GM12878 (cell line): ENCODE results near the gene MYBPHL. TPM values are rescaled to one million over a fixed set of nuclear protein-coding genes. Genes with fewer than 3 reads are reported as not detected.

Source experiments
- ATAC-seq: fragments of 200-7000 bp; cut with Tn5 transposase; 3 replicates; pipeline ENCODE4 v1.9.1; 2020; ENCODE audit warnings: mild to moderate bottlenecking, moderate library complexity
- BruUV-seq: library from RNA; stranded (reverse); fragments of 400-500 nt; replicated peaks from 2 replicates; lab custom pipeline; 2021; lab: Mats Ljungman, UMichigan
- CTCF ChIA-PET: fragments of 300-600 bp; sonication (Branson Sonifier 250); formaldehyde crosslinking; extraction: SDS; loops from one replicate; lab custom pipeline; 2021; ENCODE audit warnings: inconsistent platforms; lab: Yijun Ruan, JAX
- POLR2A ChIA-PET: fragments of 350-600 bp; formaldehyde crosslinking; extraction: SDS; loops from one replicate; lab custom pipeline; 2021; ENCODE audit warnings: inconsistent platforms; lab: Charles Lee
- RAD21 ChIA-PET: fragments of 300-600 bp; sonication (Branson Sonifier 250); formaldehyde crosslinking; loops from one replicate; lab custom pipeline; 2023; ENCODE audit warnings: antibody characterized with exemption; ENCODE audit not compliant: unreplicated experiment; lab: Charles Lee
- SMC1A ChIA-PET: fragments of 300-600 bp; sonication (Branson Sonifier 250); formaldehyde crosslinking; loops from one replicate; lab custom pipeline; 2023; ENCODE audit not compliant: unreplicated experiment, uncharacterized antibody; lab: Charles Lee
- DNase-seq: peaks from one replicate; pipeline ENCODE4 v3.0.0-alpha.2; 2011; ENCODE audit warnings: low read depth, low spot score
- FAIRE-seq: peaks from 3 replicates; lab custom pipeline; 2011; peaks lifted over from hg19 to GRCh38; lab: Jason Lieb, UNC
- H2AFZ ChIP-seq: 2 replicates; pipeline ENCODE4 v1.6.0; 2011; ENCODE audit warnings: low read depth, low read length, control low read depth; ENCODE audit not compliant: control insufficient read depth
- H3K27ac ChIP-seq: 2 replicates; pipeline ENCODE4 v1.5.1; 2011; ENCODE audit warnings: control low read depth; ENCODE audit not compliant: control insufficient read depth, insufficient read depth
- H3K27me3 ChIP-seq, 2 experiments: replicated peaks in 1 of 2; 2 replicates each; pipeline versions ENCODE4 v1.6.0 to v1.6.1; 2011; ENCODE audit warnings: low read length in 1 of 2; ENCODE audit not compliant: control insufficient read depth in 2 of 2, insufficient read depth in 2 of 2
- H3K36me3 ChIP-seq, 2 experiments: 2 replicates each; pipeline ENCODE4 v1.5.1; 2011; ENCODE audit warnings: low read length in 1 of 2; ENCODE audit not compliant: control insufficient read depth in 2 of 2, insufficient read depth in 2 of 2
- H3K4me1 ChIP-seq: 2 replicates; pipeline ENCODE4 v1.6.1; 2011; ENCODE audit warnings: mild to moderate bottlenecking, low read length, moderate library complexity, mixed read lengths; ENCODE audit not compliant: control insufficient read depth, insufficient read depth
- H3K4me2 ChIP-seq: 2 replicates; pipeline ENCODE4 v1.6.0; 2011; ENCODE audit warnings: control low read depth; ENCODE audit not compliant: control insufficient read depth, insufficient read depth
- H3K4me3 ChIP-seq: fragments of 200-600 bp; sonication (generic); 2 replicates; pipeline ENCODE4 v1.5.1; 2016
- H3K79me2 ChIP-seq: 2 replicates; pipeline ENCODE4 v1.6.0; 2011; ENCODE audit warnings: low read length; ENCODE audit not compliant: control insufficient read depth, insufficient read depth
- H3K9ac ChIP-seq: 2 replicates; pipeline ENCODE4 v1.8.0; 2011; ENCODE audit warnings: low read length, control low read depth, mixed read lengths; ENCODE audit not compliant: control insufficient read depth, insufficient read depth
- H3K9me3 ChIP-seq: replicated peaks from 3 replicates; pipeline ENCODE4 v1.5.1; 2011; ENCODE audit warnings: mild to moderate bottlenecking, low read length; ENCODE audit not compliant: control insufficient read depth, insufficient read depth
- H4K20me1 ChIP-seq: 2 replicates; pipeline ENCODE4 v1.6.0; 2011; ENCODE audit not compliant: control insufficient read depth, insufficient read depth
- BRCA1 ChIP-seq: IDR thresholded peaks from 2 replicates; pipeline ENCODE4 v1.6.1; 2011; ENCODE audit warnings: low read depth, low read length, improper control_type of control experiment
- CBFB ChIP-seq: IDR thresholded peaks from 2 replicates; pipeline ENCODE4 v1.6.1; 2016; ENCODE audit warnings: antibody characterized with exemption, low read depth
- CHD4 ChIP-seq: fragments of 200-600 bp; sonication (generic); IDR thresholded peaks from 2 replicates; pipeline ENCODE4 v1.6.1; 2016; ENCODE audit warnings: mild to moderate bottlenecking
- CUX1 ChIP-seq: IDR thresholded peaks from 2 replicates; pipeline ENCODE4 v1.6.1; 2012; ENCODE audit warnings: improper control_type of control experiment, low read depth, low read length; ENCODE audit not compliant: insufficient replicate concordance
- EZH2 ChIP-seq: IDR thresholded peaks from 2 replicates; pipeline ENCODE4 v1.6.1; 2012; ENCODE audit warnings: low read depth, mild to moderate bottlenecking, control low read depth, inconsistent platforms, low read length, borderline replicate concordance; ENCODE audit not compliant: control insufficient read depth
- JUNB ChIP-seq: IDR thresholded peaks from 2 replicates; pipeline ENCODE4 v1.6.1; 2016; ENCODE audit warnings: antibody characterized with exemption, mild to moderate bottlenecking
- KDM1A ChIP-seq: fragments of 200-600 bp; sonication (generic); IDR thresholded peaks from 2 replicates; pipeline ENCODE4 v1.6.1; 2016; ENCODE audit warnings: borderline replicate concordance
- RAD51 ChIP-seq: fragments of 450-650 bp; IDR thresholded peaks from 2 replicates; pipeline ENCODE4 v1.6.1; 2016; ENCODE audit warnings: moderate library complexity, mild to moderate bottlenecking, inconsistent platforms
- SMAD5 ChIP-seq: IDR thresholded peaks from 2 replicates; pipeline ENCODE4 v1.6.1; 2016; ENCODE audit warnings: antibody characterized with exemption, low read depth
- STAT3 ChIP-seq: IDR thresholded peaks from 2 replicates; pipeline ENCODE4 v1.6.1; 2011; ENCODE audit warnings: low read depth, low read length, improper control_type of control experiment
- TARDBP ChIP-seq: IDR thresholded peaks from 2 replicates; pipeline ENCODE4 v1.6.1; 2016; ENCODE audit warnings: borderline replicate concordance
- WGBS: methylation state at CpG from one replicate; pipeline ENCODE4 v1.1.6; 2016; ENCODE audit warnings: low lambda C conversion rate; ENCODE audit not compliant: insufficient replicate concordance, insufficient coverage; ENCODE audit errors: missing lambda C conversion rate; 5-methylcytosine and 5-hydroxymethylcytosine counted together
- in situ Hi-C: fragments of 300-500 bp; cut with MboI; formaldehyde crosslinking; loops from 9 replicates; pipeline ENCODE4 v1.14.3; 2018; ENCODE audit warnings: mixed read lengths
- intact Hi-C: fragments of 100-400 bp; cut with micrococcal nuclease; formaldehyde crosslinking; loops from one replicate; pipeline ENCODE4 v1.14.2; 2022; ENCODE audit not compliant: unreplicated experiment
- polyA plus RNA-seq, 11 experiments: library from polyadenylated mRNA; depleted of rRNA in 4 of 11; unstranded in 6 of 11; stranded (reverse) in 5 of 11; fragments of >200 nt; fragmentation: Nextera tagmentation in 4 of 11; fragmentation: Illumina TruSeq in 1 of 11; extraction: Ambion mirVana in 4 of 11; extraction: Trizol in 1 of 11; gene quantifications; 1 replicate in 1 of 11; 2 replicates in 10 of 11; pipeline versions ENCODE4 v1.2.1 to v1.2.3, GENCODE V29; 2011 to 2016; ENCODE audit warnings: inconsistent platforms in 2 of 11, missing spikeins in 2 of 11, low read depth in 1 of 11
- total RNA-seq, 4 experiments: library from RNA; depleted of rRNA in 3 of 4; stranded (reverse); fragments of >200 nt in 3 of 4; fragmentation: Illumina TruSeq in 1 of 4; extraction: Trizol in 1 of 4; gene quantifications; 2 replicates each; pipeline versions ENCODE4 v1.2.1 to v1.2.3, GENCODE V29; 2013 to 2021
- TF ChIP-seq, protein P1 (sequence below): IDR thresholded peaks from 2 replicates; pipeline ENCODE4 v1.6.1; 2012; ENCODE audit warnings: low read depth, low read length, improper control_type of control experiment

The MYBPHL gene
- total and polyA plus RNA-seq, 10 of the 15 experiments (the other 5 are each of a cell fraction or from before 2014, with no cell fraction given): 0.16 to 0.75 (median 0.54) TPM; not detected in 7

DNA sequence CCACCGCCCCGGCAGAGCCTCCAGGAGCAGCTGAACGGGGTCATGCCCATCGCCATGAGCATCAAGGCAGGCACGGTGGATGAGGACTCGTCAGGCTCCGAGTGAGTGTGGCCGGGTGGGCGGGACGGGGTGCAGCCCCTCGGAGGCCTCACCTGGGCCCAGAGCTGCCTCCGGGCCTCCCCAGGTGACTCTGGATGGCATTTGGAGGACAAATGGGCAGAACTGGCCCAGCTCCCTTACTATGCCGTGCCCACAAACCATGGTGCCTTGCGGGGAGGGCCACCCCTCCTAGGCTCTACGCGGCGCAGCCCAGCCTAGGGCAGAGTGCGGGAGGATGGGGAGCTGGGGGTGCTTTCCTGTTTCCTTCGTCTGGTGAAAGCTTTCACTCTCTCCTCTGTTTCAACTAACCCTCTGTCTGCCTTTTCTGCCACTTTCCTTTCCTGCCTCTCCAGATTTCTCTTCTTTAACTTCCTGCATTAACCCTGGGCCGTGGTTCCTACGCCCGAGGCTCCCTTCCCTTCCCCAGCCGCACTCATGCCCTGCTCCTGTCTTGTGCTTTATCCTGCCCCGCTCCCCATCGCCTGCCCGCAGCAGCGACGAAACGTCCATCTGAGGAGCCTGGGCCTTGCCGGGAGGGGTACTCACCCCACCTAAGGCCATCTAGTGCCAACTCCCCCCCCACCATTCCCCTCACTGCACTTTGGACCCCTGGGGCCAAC lies 33.1 kb downstream of the MYBPHL start:
- TF ChIP-seq, protein P1, sequence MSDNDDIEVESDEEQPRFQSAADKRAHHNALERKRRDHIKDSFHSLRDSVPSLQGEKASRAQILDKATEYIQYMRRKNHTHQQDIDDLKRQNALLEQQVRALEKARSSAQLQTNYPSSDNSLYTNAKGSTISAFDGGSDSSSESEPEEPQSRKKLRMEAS: no peak
- no peak for TF ChIP-seq CUX1
- TF ChIP-seq STAT3: no peak
- no peak for TF ChIP-seq TARDBP
- TF ChIP-seq EZH2: no peak
- no peak for TF ChIP-seq JUNB
- TF ChIP-seq CBFB: no peak
- TF ChIP-seq KDM1A: no peak
- TF ChIP-seq BRCA1: no peak
- TF ChIP-seq CHD4: no peak
- TF ChIP-seq RAD51: no peak
- TF ChIP-seq SMAD5: no peak
- ChIA-PET CTCF (interaction anchor here (1.1 kb wide), 1 partner anchor 259 kb away, joined by 3 read pairs; no protein-coding TSS in a partner anchor), POLR2A (no interaction called here), RAD21 (no interaction called here), SMC1A (no interaction called here)
- no peaks in the 10 kb centered on the region for H3K9me3 ChIP-seq
- H2AFZ ChIP-seq: no peak overlapping the region
- H3K27me3 ChIP-seq: peaks cover 0 to 1% of the 10 kb centered on the region in 2 experiments; a peak in 1 of 4 replicates
- no peaks in the 10 kb centered on the region for H3K79me2 ChIP-seq
- no TSS peak for BruUV-seq
- 63% methylated on average over 23 of the region's 30 CpGs for WGBS
- in situ Hi-C loops (no loop called here), intact Hi-C loops (no loop called here)
- H3K4me1 ChIP-seq: no peaks in the 10 kb centered on the region
- no peak for ATAC-seq
- no peaks in the 10 kb centered on the region for H3K36me3 ChIP-seq
- H3K27ac ChIP-seq: no peak overlapping the region
- no peaks in the 10 kb centered on the region for H4K20me1 ChIP-seq
- no peak overlapping the region for H3K9ac ChIP-seq
- no peak for DNase-seq
- H3K4me3 ChIP-seq: no peak overlapping the region
- FAIRE-seq: no peak
- no peak overlapping the region for H3K4me2 ChIP-seq
